HepG2 (cell line): ENCODE data around the gene BATF2. TPM values are rescaled to one million over a fixed set of nuclear protein-coding genes. Genes with fewer than 3 reads are reported as not detected.

Experiments used
- ARNTL ChIP-seq: sonication (generic); formaldehyde crosslinking; IDR thresholded peaks from 2 replicates; pipeline ENCODE4 v1.4.0; 2020; ENCODE audit warnings: mild to moderate bottlenecking, missing genetic modification reagents
- FOXP4 ChIP-seq: sonication (generic); formaldehyde crosslinking; IDR thresholded peaks from 2 replicates; pipeline ENCODE4 v1.4.0; 2020; ENCODE audit warnings: missing genetic modification reagents
- HES4 ChIP-seq: sonication (generic); formaldehyde crosslinking; IDR thresholded peaks from 2 replicates; pipeline ENCODE4 v1.9.0; 2021; ENCODE audit warnings: mild to moderate bottlenecking, missing genetic modification reagents, borderline replicate concordance
- HMG20B ChIP-seq: conservative IDR thresholded peaks from 2 replicates; pipeline ENCODE4 v1.6.1; 2016; ENCODE audit warnings: missing genetic modification reagents, missing compliant biosample characterization
- HNRNPL ChIP-seq: fragments of 200-400 bp; formaldehyde crosslinking; IDR thresholded peaks from 2 replicates; pipeline ENCODE4 v1.6.1; 2017; ENCODE audit warnings: mild to moderate bottlenecking, low read depth, low read length
- MAFF ChIP-seq: IDR thresholded peaks from 2 replicates; pipeline ENCODE4 v1.6.1; 2011; ENCODE audit warnings: low read depth, low read length, improper control_type of control experiment
- PAWR ChIP-seq: sonication (generic); formaldehyde crosslinking; IDR thresholded peaks from 2 replicates; pipeline ENCODE4 v1.4.0; 2020; ENCODE audit warnings: missing genetic modification reagents, mild to moderate bottlenecking, borderline replicate concordance
- RAD21 ChIP-seq: fragments of 450-650 bp; formaldehyde crosslinking; IDR thresholded peaks from 2 replicates; pipeline ENCODE4 v1.5.0; 2020; ENCODE audit warnings: mild to moderate bottlenecking
- SYNCRIP ChIP-seq: fragments of 200-400 bp; formaldehyde crosslinking; IDR thresholded peaks from 2 replicates; pipeline ENCODE4 v1.6.1; 2018; ENCODE audit warnings: mild to moderate bottlenecking, low read depth, low read length; ENCODE audit not compliant: insufficient read depth
- TCF12 ChIP-seq, 2 experiments: fragments of 450-650 bp in 1 of 2; sonication (generic) in 1 of 2; formaldehyde crosslinking in 1 of 2; IDR thresholded peaks; 2 replicates each; pipeline versions ENCODE4 v1.6.1 to v1.8.0; 2017 to 2022; ENCODE audit warnings: antibody characterized with exemption in 1 of 2, mild to moderate bottlenecking in 1 of 2, missing genetic modification reagents in 1 of 2, moderate library complexity in 1 of 2
- ZNF136 ChIP-seq: sonication (generic); formaldehyde crosslinking; IDR thresholded peaks from 2 replicates; pipeline ENCODE4 v1.8.1; 2022; ENCODE audit warnings: low read depth, mild to moderate bottlenecking, moderate library complexity, missing genetic modification reagents
- ZNF205 ChIP-seq: IDR thresholded peaks from 2 replicates; pipeline ENCODE4 v1.6.1; 2018; ENCODE audit warnings: missing biosample characterization, missing genetic modification reagents
- ZNF263 ChIP-seq: sonication (generic); formaldehyde crosslinking; IDR thresholded peaks from 2 replicates; pipeline ENCODE4 v1.4.0; 2020; ENCODE audit warnings: missing genetic modification reagents
- ZNF530 ChIP-seq: sonication (generic); formaldehyde crosslinking; IDR thresholded peaks from 2 replicates; pipeline ENCODE4 v1.5.0; 2020; ENCODE audit warnings: low read depth, mild to moderate bottlenecking, missing genetic modification reagents
- ZNF839 ChIP-seq: sonication (generic); formaldehyde crosslinking; IDR thresholded peaks from 2 replicates; pipeline ENCODE4 v1.4.0; 2020; ENCODE audit warnings: missing genetic modification reagents, mild to moderate bottlenecking, borderline replicate concordance
- ZNF850 ChIP-seq: sonication (generic); formaldehyde crosslinking; conservative IDR thresholded peaks from 2 replicates; pipeline ENCODE4 v1.9.0; 2021; ENCODE audit warnings: mild to moderate bottlenecking, missing genetic modification reagents
- polyA plus RNA-seq, 8 experiments: library from polyadenylated mRNA; depleted of rRNA in 3 of 8; stranded (reverse) in 7 of 8; unstranded in 1 of 8; fragments of >200 nt; fragmentation: Illumina TruSeq in 4 of 8; extraction: Trizol in 4 of 8; gene quantifications; 2 replicates each; pipeline versions ENCODE4 v1.2.1 to v1.2.3, GENCODE V29; 2011 to 2016; ENCODE audit warnings: low read depth in 4 of 8, missing spikeins in 1 of 8, mixed read lengths in 1 of 8; ENCODE audit not compliant: insufficient read depth in 1 of 8
- total RNA-seq, 5 experiments: library from RNA; depleted of rRNA; stranded (reverse); fragments of >200 nt; fragmentation: Illumina TruSeq; extraction: Trizol; gene quantifications; 2 replicates each; pipeline ENCODE4 v1.2.3, GENCODE V29; 2016; ENCODE audit warnings: low read depth in 1 of 5
- TF ChIP-seq, protein P1 (sequence below): sonication (generic); formaldehyde crosslinking; IDR thresholded peaks from 2 replicates; pipeline ENCODE4 v1.4.0; 2020; ENCODE audit warnings: missing genetic modification reagents, mild to moderate bottlenecking, borderline replicate concordance
- TF ChIP-seq, protein P2 (sequence below): sonication (generic); formaldehyde crosslinking; IDR thresholded peaks from 2 replicates; pipeline ENCODE4 v1.8.0; 2022; ENCODE audit warnings: mild to moderate bottlenecking, missing genetic modification reagents, borderline replicate concordance
- TF ChIP-seq, protein P3 (sequence below): sonication (generic); formaldehyde crosslinking; IDR thresholded peaks from 2 replicates; pipeline ENCODE4 v1.8.0; 2022; ENCODE audit warnings: mild to moderate bottlenecking, missing genetic modification reagents, moderate library complexity
- TF ChIP-seq, protein P4 (sequence below): sonication (generic); formaldehyde crosslinking; IDR thresholded peaks from 2 replicates; pipeline ENCODE4 v1.5.1; 2020; ENCODE audit warnings: missing genetic modification reagents, mild to moderate bottlenecking, borderline replicate concordance

The BATF2 gene
- total and polyA plus RNA-seq, 2 of the 13 experiments (the other 11 are each of a cell fraction or from before 2014, with no cell fraction given), result 2.8 to 3.9 TPM

DNA sequence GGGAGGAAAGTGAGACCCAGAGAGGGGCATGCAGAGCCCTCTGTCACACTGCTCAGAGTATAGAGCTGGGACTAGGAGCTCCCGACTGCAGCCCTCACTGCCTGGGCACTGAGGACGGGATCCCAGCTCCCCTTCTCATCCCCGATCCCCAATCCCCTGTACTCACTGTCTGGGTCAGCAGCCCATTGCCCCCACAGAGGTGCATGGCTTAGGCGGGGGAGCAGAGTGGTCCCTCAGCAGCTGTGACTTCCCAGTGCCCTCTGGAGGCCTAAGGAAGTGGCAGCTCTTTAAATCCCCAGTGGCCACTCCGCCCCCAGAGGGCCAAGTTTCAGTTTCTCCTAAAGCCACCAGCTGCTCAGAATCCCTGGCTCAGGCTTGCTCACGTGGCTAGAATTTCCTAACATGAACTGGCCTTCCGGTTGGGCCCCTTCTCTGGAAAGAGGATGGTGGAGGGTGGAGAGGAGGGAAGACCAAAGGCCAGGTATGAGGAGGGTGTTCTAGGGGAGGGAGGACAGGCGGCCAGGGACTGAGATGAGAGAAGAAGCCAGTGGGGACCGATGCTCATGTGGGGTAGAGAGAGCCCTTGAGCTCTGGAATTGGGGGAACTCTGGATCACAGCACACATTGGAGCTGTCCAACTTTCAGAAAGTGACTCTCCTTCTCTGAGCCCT lies at the start of gene BATF2 (continued):
- TF ChIP-seq ARNTL (CRISPR knock-in tag) (peak; percentile 98), MAFF (no peak), ZNF205 (CRISPR knock-in tag) (0 out of 2 replicates have a peak, but pooled peaks have one; percentile 38), ZNF850 (CRISPR knock-in tag) (no peak), TCF12 (IDR thresholded peaks at IDR 0.05) (no peak), TCF12 (CRISPR knock-in tag; IDR thresholded peaks at IDR 0.05) (peak; percentile 34; the same call in 1 of the 2 replicates), SYNCRIP (no peak), HES4 (CRISPR knock-in tag) (no peak), ZNF530 (CRISPR knock-in tag) (no peak), HMG20B (CRISPR knock-in tag) (0 out of 2 replicates have a peak, but pooled peaks have one; percentile 13), FOXP4 (CRISPR knock-in tag) (peak; percentile 52), HNRNPL (no peak), PAWR (CRISPR knock-in tag) (no peak), ZNF136 (CRISPR knock-in tag) (0 out of 2 replicates have a peak, but pooled peaks have one; percentile 3), ZNF263 (peak; percentile 99), RAD21 (CRISPR knock-in tag) (peak; percentile 70), ZNF839 (CRISPR knock-in tag) (0 out of 2 replicates have a peak, but pooled peaks have one; percentile 25)
- TF ChIP-seq, protein P1, sequence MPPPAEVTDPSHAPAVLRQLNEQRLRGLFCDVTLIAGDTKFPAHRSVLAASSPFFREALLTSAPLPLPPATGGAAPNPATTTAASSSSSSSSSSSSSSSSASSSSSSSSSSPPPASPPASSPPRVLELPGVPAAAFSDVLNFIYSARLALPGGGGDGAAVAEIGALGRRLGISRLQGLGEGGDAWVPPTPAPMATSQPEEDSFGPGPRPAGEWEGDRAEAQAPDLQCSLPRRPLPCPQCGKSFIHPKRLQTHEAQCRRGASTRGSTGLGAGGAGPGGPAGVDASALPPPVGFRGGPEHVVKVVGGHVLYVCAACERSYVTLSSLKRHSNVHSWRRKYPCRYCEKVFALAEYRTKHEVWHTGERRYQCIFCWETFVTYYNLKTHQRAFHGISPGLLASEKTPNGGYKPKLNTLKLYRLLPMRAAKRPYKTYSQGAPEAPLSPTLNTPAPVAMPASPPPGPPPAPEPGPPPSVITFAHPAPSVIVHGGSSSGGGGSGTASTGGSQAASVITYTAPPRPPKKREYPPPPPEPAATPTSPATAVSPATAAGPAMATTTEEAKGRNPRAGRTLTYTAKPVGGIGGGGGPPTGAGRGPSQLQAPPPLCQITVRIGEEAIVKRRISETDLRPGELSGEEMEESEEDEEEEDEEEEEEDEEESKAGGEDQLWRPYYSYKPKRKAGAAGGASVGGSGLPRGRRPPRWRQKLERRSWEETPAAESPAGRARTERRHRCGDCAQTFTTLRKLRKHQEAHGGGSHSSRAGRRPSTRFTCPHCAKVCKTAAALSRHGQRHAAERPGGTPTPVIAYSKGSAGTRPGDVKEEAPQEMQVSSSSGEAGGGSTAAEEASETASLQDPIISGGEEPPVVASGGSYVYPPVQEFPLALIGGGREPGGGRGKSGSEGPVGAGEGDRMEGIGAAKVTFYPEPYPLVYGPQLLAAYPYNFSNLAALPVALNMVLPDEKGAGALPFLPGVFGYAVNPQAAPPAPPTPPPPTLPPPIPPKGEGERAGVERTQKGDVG, result peak; percentile 53; the same call in 1 of the 2 replicates
- TF ChIP-seq, protein P2, sequence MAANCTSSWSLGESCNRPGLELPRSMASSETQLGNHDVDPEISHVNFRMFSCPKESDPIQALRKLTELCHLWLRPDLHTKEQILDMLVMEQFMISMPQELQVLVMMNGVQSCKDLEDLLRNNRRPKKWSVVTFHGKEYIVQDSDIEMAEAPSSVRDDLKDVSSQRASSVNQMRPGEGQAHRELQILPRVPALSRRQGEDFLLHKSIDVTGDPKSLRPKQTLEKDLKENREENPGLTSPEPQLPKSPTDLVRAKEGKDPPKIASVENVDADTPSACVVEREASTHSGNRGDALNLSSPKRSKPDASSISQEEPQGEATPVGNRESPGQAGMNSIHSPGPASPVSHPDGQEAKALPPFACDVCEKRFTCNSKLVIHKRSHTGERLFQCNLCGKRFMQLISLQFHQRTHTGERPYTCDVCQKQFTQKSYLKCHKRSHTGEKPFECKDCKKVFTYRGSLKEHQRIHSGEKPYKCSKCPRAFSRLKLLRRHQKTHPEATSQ, result no peak
- TF ChIP-seq, protein P3, sequence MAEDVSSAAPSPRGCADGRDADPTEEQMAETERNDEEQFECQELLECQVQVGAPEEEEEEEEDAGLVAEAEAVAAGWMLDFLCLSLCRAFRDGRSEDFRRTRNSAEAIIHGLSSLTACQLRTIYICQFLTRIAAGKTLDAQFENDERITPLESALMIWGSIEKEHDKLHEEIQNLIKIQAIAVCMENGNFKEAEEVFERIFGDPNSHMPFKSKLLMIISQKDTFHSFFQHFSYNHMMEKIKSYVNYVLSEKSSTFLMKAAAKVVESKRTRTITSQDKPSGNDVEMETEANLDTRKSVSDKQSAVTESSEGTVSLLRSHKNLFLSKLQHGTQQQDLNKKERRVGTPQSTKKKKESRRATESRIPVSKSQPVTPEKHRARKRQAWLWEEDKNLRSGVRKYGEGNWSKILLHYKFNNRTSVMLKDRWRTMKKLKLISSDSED, result no peak
- TF ChIP-seq, protein P4, sequence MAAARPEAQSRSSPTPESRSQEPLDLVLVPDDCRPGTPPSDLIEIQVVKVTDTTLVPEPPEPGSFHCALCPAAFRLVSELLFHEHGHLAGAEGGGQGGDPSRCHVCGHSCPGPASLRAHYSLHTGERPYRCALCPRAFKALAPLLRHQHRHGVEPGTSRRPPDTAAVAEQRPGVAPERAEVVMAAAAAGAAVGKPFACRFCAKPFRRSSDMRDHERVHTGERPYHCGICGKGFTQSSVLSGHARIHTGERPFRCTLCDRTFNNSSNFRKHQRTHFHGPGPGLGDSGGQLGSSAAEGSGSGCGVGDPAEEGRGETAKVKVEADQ (CRISPR knock-in tag), result 0 out of 2 replicates have a peak, but pooled peaks have one; percentile 17
